H9 (cell line): ENCODE data around the gene CIB4. TPM values are rescaled to one million over a fixed set of nuclear protein-coding genes. Genes with fewer than 3 reads are reported as not detected.

Experiments
- DNase-seq: peaks from one replicate; pipeline ENCODE4 v3.0.0-alpha.2; 2017
- H2AFZ ChIP-seq: one replicate; pipeline ENCODE4 v1.6.1; 2013; ENCODE audit warnings: mild to moderate bottlenecking, low read length, control low read depth, moderate library complexity
- H2AK5ac ChIP-seq: 2 replicates; pipeline ENCODE4 v1.6.1; 2013; ENCODE audit warnings: low read length, control low read depth, mixed read lengths; ENCODE audit not compliant: insufficient read length
- H2BK120ac ChIP-seq: one replicate; pipeline ENCODE4 v1.6.1; 2013; ENCODE audit warnings: low read depth, mild to moderate bottlenecking, low read length, control low read depth, inconsistent platforms; ENCODE audit not compliant: poor library complexity, severe bottlenecking
- H2BK12ac ChIP-seq: 2 replicates; pipeline ENCODE4 v1.6.1; 2013; ENCODE audit warnings: low read length, control low read depth, mixed read lengths, low read depth; ENCODE audit not compliant: insufficient read length
- H2BK15ac ChIP-seq: 2 replicates; pipeline ENCODE4 v1.6.1; 2013; ENCODE audit warnings: low read depth, low read length, control low read depth
- H2BK20ac ChIP-seq: one replicate; pipeline ENCODE4 v1.6.1; 2013; ENCODE audit warnings: low read depth, mild to moderate bottlenecking, low read length, control low read depth, inconsistent platforms; ENCODE audit not compliant: poor library complexity, severe bottlenecking
- H2BK5ac ChIP-seq: 2 replicates; pipeline ENCODE4 v1.6.1; 2013; ENCODE audit warnings: low read length, control low read depth, mixed read lengths; ENCODE audit not compliant: insufficient read length
- H3K14ac ChIP-seq: 2 replicates; pipeline ENCODE4 v1.6.1; 2013; ENCODE audit warnings: low read length, control low read depth; ENCODE audit not compliant: insufficient read depth
- H3K18ac ChIP-seq: 2 replicates; pipeline ENCODE4 v1.6.1; 2013; ENCODE audit warnings: low read depth, mild to moderate bottlenecking, mixed read lengths, low read length, control low read depth; ENCODE audit not compliant: insufficient read length
- H3K23ac ChIP-seq: 2 replicates; pipeline ENCODE4 v1.6.1; 2013; ENCODE audit warnings: low read length, control low read depth, mixed read lengths, low read depth; ENCODE audit not compliant: insufficient read length
- H3K23me2 ChIP-seq: 2 replicates; pipeline ENCODE4 v1.6.1; 2013; ENCODE audit warnings: low read depth, mild to moderate bottlenecking, mixed read lengths, low read length, control low read depth; ENCODE audit not compliant: insufficient read length, poor library complexity, severe bottlenecking
- H3K27ac ChIP-seq: 2 replicates; pipeline ENCODE4 v1.5.1; 2013; ENCODE audit warnings: low read length, control low read depth, mixed read lengths, low read depth; ENCODE audit not compliant: insufficient read length
- H3K27me3 ChIP-seq: 2 replicates; pipeline ENCODE4 v1.6.1; 2013; ENCODE audit warnings: low read length, control low read depth, inconsistent platforms; ENCODE audit not compliant: insufficient read depth
- H3K4ac ChIP-seq: 2 replicates; pipeline ENCODE4 v1.6.1; 2013; ENCODE audit warnings: low read depth, mild to moderate bottlenecking, control low read depth, inconsistent platforms, low read length, moderate library complexity
- H3K4me1 ChIP-seq: 2 replicates; pipeline ENCODE4 v1.6.1; 2013; ENCODE audit warnings: low read length, control low read depth, inconsistent platforms; ENCODE audit not compliant: insufficient read depth
- H3K4me2 ChIP-seq: 2 replicates; pipeline ENCODE4 v1.6.1; 2013; ENCODE audit warnings: low read length, control low read depth, mixed read lengths; ENCODE audit not compliant: insufficient read length, insufficient read depth
- H3K56ac ChIP-seq: 2 replicates; pipeline ENCODE4 v1.6.1; 2013; ENCODE audit warnings: low read depth, mild to moderate bottlenecking, mixed read lengths, low read length, control low read depth; ENCODE audit not compliant: insufficient read length
- H3K79me1 ChIP-seq: 2 replicates; pipeline ENCODE4 v1.6.1; 2013; ENCODE audit warnings: low read depth, mild to moderate bottlenecking, moderate library complexity, low read length, control low read depth, inconsistent platforms; ENCODE audit not compliant: insufficient read depth, poor library complexity, severe bottlenecking
- H3K79me2 ChIP-seq: 2 replicates; pipeline ENCODE4 v1.6.1; 2013; ENCODE audit warnings: low read length, control low read depth, inconsistent platforms; ENCODE audit not compliant: insufficient read depth
- H3K9ac ChIP-seq: 2 replicates; pipeline ENCODE4 v1.6.1; 2013; ENCODE audit warnings: low read length, control low read depth, mixed read lengths; ENCODE audit not compliant: insufficient read length; ENCODE audit errors: extremely low read depth
- H3K9me3 ChIP-seq: one replicate; pipeline ENCODE4 v1.6.1; 2013; ENCODE audit warnings: low read depth, low read length, inconsistent platforms; ENCODE audit not compliant: control insufficient read depth
- H3T11ph ChIP-seq: one replicate; pipeline ENCODE4 v1.6.1; 2013; ENCODE audit warnings: mild to moderate bottlenecking, low read length, control low read depth, inconsistent platforms
- H4K20me1 ChIP-seq: one replicate; pipeline ENCODE4 v1.6.1; 2013; ENCODE audit not compliant: control insufficient read depth, insufficient read length, insufficient read depth
- H4K5ac ChIP-seq: 2 replicates; pipeline ENCODE4 v1.6.1; 2013; ENCODE audit warnings: low read depth, mild to moderate bottlenecking, mixed read lengths, low read length, control low read depth; ENCODE audit not compliant: insufficient read length
- H4K8ac ChIP-seq: replicated peaks from 2 replicates; pipeline ENCODE4 v1.6.1; 2013; ENCODE audit warnings: low read length, control low read depth, mixed read lengths, low read depth; ENCODE audit not compliant: insufficient read length
- H4K91ac ChIP-seq: 2 replicates; pipeline ENCODE4 v1.6.1; 2013; ENCODE audit warnings: low read depth, mild to moderate bottlenecking, moderate library complexity, mixed read lengths, low read length, control low read depth; ENCODE audit not compliant: insufficient read length
- H3K27ac Mint-ChIP-seq, 3 experiments: 2 replicates in 2 of 3; 3 replicates in 1 of 3; pipeline ENCODE4 v1.8.0; 2020 to 2021; ENCODE audit warnings: mixed read lengths in 3 of 3, mild to moderate bottlenecking in 1 of 3, moderate library complexity in 1 of 3
- H3K27me3 Mint-ChIP-seq: 2 replicates; pipeline ENCODE4 v1.8.0; 2021; ENCODE audit warnings: low read depth, mild to moderate bottlenecking, moderate library complexity, mixed read lengths
- H3K36me3 Mint-ChIP-seq, 3 experiments: 2 replicates in 2 of 3; 3 replicates in 1 of 3; pipeline ENCODE4 v1.8.0; 2020 to 2021; ENCODE audit warnings: low read depth in 3 of 3, mixed read lengths in 3 of 3; ENCODE audit not compliant: insufficient read depth in 1 of 3
- H3K4me1 Mint-ChIP-seq, 2 experiments: 2 replicates each; pipeline ENCODE4 v1.8.0; 2020; ENCODE audit warnings: mixed read lengths in 2 of 2
- H3K4me3 Mint-ChIP-seq, 2 experiments: 2 replicates in 1 of 2; 3 replicates in 1 of 2; pipeline ENCODE4 v1.8.0; 2020 to 2021; ENCODE audit warnings: mild to moderate bottlenecking in 2 of 2, mixed read lengths in 2 of 2, moderate library complexity in 1 of 2
- H3K9me3 Mint-ChIP-seq, 2 experiments: 2 replicates in 1 of 2; 3 replicates in 1 of 2; pipeline ENCODE4 v1.8.0; 2020; ENCODE audit warnings: mild to moderate bottlenecking in 2 of 2, mixed read lengths in 2 of 2, moderate library complexity in 1 of 2
- WGBS: extraction: QIAGEN DNeasy Blood & Tissue Kit; methylation state at CpG from one replicate; pipeline ENCODE4 v1.1.7; 2013; ENCODE audit warnings: missing lambda C conversion rate, low lambda C conversion rate, mixed read lengths; ENCODE audit not compliant: insufficient read length; ENCODE audit errors: extremely low coverage; 5-methylcytosine and 5-hydroxymethylcytosine counted together
- total RNA-seq: library from RNA; stranded (reverse); gene quantifications from 2 replicates; pipeline ENCODE4 v1.2.1, GENCODE V29; 2021
- TF ChIP-seq, protein P1 (sequence below): fragments of 200-600 bp; sonication (generic); conservative IDR thresholded peaks from 3 replicates; pipeline ENCODE4 v1.8.0; 2021; ENCODE audit warnings: antibody characterized with exemption, mild to moderate bottlenecking

CIB4 gene
- total RNA-seq, 1 experiment from 2014 or later: not detected

DNA sequence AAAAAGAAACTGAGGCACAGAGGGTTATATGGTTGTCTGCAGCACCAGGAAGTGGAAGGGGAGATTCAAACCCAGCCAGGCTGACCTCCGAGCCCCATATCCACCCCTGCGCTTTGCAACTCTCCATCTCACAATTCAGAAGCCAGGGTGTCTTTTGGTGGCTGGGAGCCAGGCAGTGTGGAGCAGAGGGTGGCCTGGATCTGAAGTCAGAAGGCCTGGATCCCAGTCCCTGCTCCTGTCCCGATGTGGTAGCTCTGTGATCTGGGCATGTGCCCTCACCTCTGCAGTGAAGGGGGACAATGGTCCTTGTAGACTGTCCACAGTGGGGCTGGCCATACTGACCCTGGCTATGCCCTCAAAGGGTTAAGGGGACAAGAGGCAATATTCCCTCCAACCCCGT is 57.0 kb downstream of the CIB4 start:
- Histone ChIP-seq H3K9me3 (no peaks in the 10 kb centered on the region), H2AFZ (no peak overlapping the region), H3K4me1 (no peaks in the 10 kb centered on the region), H3K4ac (no peak overlapping the region), H3K79me2 (no peaks in the 10 kb centered on the region), H2BK120ac (no peak overlapping the region), H3K56ac (no peak overlapping the region), H3K18ac (no peak overlapping the region), H3K23ac (no peak overlapping the region), H3K23me2 (no peaks in the 10 kb centered on the region), H3T11ph (no peak overlapping the region), H2BK20ac (no peak overlapping the region), H3K79me1 (no peaks in the 10 kb centered on the region), H2BK12ac (no peak overlapping the region), H3K4me2 (no peak overlapping the region), H2BK15ac (no peak overlapping the region), H4K20me1 (no peaks in the 10 kb centered on the region), H3K9ac (no peak overlapping the region), H2BK5ac (no peak overlapping the region), H3K27me3 (no peaks in the 10 kb centered on the region), H2AK5ac (no peak overlapping the region), H3K27ac (no peak overlapping the region), H3K14ac (no peak overlapping the region), H4K8ac (no peak overlapping the region), H4K5ac (no peak overlapping the region), H4K91ac (no peak overlapping the region)
- no peaks in the 10 kb centered on the region for H3K36me3 Mint-ChIP-seq
- no peak overlapping the region for H3K27ac Mint-ChIP-seq
- TF ChIP-seq, protein P1, sequence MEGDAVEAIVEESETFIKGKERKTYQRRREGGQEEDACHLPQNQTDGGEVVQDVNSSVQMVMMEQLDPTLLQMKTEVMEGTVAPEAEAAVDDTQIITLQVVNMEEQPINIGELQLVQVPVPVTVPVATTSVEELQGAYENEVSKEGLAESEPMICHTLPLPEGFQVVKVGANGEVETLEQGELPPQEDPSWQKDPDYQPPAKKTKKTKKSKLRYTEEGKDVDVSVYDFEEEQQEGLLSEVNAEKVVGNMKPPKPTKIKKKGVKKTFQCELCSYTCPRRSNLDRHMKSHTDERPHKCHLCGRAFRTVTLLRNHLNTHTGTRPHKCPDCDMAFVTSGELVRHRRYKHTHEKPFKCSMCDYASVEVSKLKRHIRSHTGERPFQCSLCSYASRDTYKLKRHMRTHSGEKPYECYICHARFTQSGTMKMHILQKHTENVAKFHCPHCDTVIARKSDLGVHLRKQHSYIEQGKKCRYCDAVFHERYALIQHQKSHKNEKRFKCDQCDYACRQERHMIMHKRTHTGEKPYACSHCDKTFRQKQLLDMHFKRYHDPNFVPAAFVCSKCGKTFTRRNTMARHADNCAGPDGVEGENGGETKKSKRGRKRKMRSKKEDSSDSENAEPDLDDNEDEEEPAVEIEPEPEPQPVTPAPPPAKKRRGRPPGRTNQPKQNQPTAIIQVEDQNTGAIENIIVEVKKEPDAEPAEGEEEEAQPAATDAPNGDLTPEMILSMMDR: no peak
- H3K4me1 Mint-ChIP-seq: peaks cover 0 to 11% of the 10 kb centered on the region in 2 experiments; a peak in 2 of 4 replicates
- H3K9me3 Mint-ChIP-seq: no peaks in the 10 kb centered on the region; a peak in 1 of 5 replicates
- no peak overlapping the region for H3K4me3 Mint-ChIP-seq
- WGBS: no CpG with 5 or more reads among the region's 4 CpGs
- peaks cover 21% of the 10 kb centered on the region for H3K27me3 Mint-ChIP-seq
- DNase-seq: peak; percentile 19
